Raji (cell line): ENCODE results near the gene BEST4.

Source experiments
- POLR2A ChIP-seq: IDR thresholded peaks from 2 replicates; pipeline ENCODE4 v1.6.1; 2011; ENCODE audit warnings: low read depth, low read length, control low read depth; ENCODE audit not compliant: insufficient read depth

BEST4 gene

DNA sequence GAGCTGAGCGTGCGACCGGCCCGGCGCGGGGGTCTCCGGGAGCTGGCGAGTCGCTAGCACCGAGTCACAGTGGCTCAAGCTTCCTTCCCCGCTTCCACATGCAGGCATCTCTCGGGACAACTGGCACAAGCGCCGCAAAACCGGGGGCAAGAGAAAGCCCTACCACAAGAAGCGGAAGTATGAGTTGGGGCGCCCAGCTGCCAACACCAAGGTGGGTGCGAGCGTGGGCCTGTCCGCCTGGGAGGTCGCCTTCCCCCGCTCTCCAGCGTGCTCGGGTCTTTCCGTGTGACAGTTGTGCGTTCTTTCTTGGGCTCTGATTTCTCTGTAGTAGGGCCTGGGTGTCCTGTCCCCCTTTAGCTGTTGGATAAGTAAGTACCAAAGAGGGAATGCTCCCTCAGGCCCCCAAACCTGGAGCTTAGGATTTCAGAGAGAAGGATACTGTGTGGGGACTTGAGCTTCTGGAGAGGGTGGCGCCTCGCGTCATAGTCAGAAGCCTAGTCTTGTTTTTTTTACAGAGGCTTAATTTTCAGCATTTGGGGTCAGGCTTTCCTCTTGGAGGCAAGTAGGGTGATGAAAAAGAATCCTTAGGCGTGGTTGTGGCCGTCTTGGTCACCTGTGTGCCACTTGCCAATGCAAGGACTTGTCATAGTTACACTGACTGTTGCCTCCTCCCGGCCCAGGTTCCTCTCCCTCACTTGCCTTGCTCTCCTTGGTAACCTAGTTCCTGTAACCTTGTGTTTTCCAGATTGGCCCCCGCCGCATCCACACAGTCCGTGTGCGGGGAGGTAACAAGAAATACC, 11.8 kb downstream of the BEST4 start:
- TF ChIP-seq POLR2A, result no peak

DNA sequence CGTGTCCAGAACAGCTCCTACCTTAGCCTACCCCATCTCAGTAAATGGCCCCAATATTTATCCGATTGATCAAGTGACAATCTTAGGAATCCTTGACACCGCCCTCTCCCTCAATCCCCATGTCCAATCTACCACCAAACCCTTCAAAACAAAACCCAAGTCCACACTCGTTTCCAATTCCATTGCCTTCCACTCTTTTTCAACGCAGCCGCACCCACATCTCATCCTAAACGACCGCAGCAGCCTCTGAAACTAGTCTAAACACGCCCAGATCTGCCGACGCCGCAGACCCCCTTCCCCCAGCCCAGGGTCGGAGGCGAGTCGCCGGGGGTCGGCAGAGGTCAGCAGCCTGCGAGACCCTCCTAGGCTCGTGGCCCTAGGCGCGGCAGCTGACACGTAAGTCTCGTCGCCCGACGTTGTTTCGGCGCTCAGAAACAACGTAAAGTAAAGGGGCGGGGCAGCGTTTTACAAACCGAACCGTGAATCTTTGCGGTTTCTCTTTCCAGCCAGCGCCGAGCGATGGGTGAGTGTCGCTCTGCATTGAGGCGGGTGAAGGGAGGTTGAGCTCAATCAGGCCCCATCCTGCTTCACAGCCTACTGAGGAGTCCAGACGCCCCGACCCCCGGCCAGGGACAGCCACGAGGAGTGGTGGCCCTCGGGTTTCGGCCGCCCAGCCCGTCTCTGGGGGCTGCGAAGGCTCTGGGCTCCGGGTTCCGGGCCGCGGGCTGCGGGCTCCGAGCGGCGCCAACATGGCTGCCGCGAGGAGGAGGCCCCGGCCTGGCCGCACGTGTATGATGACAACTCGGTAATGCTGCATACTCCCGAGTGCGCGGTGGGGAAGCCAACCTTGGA, 12.7 kb downstream of the BEST4 start, which contains the start of gene RPS8:
TSS of gene RPS8 (plus strand) at position 463 of the 852 bp plus-strand sequence. CDS start at position 520, 57 bp downstream.
- peak; percentile 98 for TF ChIP-seq POLR2A

DNA sequence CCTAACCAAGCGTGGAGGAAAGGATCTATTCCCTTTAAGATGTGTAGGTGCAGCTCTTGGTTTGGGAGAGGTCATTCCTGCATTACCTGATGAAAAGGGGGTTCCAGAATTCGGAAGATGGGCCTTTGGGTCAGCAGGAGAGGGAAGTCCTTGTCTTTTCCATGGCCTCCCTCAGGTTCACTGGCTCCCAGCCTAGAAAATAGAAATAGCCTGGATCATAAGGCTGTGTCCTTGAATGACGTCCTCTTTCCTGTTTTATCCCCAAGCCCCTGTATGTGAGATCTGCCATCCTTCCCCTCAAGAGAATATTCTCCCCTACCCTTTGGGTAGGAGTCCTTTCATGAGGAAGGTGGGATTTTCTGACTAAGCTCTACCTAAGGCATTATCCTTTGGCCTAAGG, 27.1 kb downstream of the BEST4 start:
- TF ChIP-seq POLR2A, result no peak

- TF ChIP-seq POLR2A, result no peak
Measured at GRCh38 chr1:44759077-44759476, 28.9 kb downstream of the BEST4 start.

DNA sequence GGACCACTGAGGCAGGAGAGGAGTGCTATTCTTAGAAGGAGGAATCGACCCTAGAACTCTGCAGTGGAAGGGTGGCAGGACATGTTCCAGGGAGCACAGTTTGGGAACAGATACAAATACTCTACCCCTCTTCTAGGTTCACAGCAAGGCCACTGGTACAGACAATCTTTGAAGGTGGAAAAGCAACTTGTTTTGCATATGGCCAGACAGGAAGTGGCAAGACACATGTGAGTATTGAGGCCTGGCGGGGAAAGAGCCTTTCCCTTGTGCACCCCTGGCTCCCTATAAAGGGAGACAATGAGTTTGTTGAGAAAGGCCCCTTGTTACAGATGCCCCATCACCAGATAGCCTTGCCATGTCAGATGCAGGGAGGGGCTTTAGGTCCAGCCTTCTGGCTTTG, 30.6 kb downstream of the BEST4 start:
- TF ChIP-seq POLR2A, result peak; percentile 27; the same call in 1 of the 2 replicates

- TF ChIP-seq POLR2A, result no peak
Measured at GRCh38 chr1:44747878-44748277, 40.1 kb downstream of the BEST4 start.

GRCh38 chr1:44743211-44743610, 44.8 kb downstream of the BEST4 start:
- no peak for TF ChIP-seq POLR2A

DNA sequence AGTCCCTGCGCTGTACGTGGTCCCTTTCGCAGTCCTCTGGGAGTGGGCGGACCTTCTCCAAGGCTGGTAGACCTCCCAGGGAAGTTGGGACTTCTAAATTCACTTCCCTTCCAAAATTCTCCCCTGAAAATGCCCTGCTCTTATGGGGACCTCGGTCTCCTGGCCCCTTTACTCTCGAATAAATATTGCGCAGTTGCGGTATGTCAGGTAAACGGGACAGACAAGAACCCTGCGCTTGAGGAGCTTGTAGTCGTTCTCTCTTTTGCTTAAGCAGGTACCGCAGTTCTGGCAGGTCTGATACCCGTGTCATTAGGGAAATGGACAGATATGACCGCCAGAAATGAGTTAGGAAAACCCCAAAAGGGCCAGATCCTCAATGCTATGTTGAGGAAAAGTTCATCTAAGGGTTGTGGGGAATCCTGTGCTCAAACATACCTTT, 47.8 kb downstream of the BEST4 start:
- TF ChIP-seq POLR2A, result no peak

DNA sequence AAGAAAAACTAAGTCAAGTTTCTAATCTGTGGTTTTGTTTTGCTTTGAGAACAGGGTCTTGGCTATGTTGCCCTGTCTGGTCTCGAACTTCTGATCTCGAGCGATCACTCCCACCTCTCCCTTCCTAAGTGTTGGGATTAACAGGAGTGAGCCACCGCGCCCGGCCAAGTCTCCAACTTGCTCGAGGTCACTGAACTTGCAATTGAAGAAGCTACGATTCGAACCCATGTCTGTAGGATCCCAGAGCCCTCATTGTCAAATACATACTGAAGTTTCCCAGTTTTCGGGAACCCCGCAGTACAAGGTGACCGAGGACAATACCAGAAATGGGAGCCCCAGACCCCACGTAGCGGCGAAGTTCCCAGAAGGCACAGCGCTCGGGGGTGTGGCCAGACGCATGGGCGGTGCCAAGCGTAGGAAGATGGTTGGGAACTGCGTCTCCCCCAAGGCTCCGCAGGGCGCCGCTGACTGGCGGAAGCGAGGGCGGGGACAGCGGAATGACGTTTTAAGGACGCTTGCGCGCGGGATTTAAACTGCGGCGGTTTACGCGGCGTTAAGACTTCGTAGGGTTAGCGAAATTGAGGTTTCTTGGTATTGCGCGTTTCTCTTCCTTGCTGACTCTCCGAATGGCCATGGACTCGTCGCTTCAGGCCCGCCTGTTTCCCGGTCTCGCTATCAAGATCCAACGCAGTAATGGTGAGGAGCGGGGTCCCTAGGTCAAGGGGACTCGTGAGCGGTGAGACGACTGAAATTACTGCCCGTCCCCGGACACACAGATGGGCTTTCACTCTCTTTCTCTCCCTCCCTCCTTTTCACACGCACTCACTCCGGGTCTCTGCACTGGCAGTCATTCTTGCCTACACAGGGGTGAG, 48.4 kb downstream of the BEST4 start, which contains the start of gene KIF2C:
TSS of gene KIF2C (plus strand) at position 531 of the 872 bp plus-strand sequence. CDS start at position 627, 96 bp downstream.
- peak; percentile 94 for TF ChIP-seq POLR2A

DNA sequence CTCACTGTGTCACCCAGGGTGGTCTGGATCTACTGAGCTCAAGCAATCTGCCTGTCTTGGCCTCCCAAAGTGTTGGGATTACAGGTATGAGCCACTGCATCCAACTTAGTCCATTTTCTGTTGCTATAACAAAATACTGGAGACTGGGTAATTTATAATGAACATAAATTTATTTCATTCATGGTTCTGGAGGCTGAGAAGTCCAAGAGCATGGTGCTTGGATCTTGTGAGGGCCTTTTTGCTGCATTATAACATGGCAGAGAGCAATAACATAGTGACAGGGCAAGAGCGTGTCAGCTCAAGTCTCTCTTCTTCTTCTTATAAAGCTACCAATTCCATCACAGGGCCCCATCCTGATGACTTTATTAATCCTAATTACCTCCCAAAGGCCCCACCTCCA, 52.0 kb downstream of the BEST4 start:
- no peak for TF ChIP-seq POLR2A

DNA sequence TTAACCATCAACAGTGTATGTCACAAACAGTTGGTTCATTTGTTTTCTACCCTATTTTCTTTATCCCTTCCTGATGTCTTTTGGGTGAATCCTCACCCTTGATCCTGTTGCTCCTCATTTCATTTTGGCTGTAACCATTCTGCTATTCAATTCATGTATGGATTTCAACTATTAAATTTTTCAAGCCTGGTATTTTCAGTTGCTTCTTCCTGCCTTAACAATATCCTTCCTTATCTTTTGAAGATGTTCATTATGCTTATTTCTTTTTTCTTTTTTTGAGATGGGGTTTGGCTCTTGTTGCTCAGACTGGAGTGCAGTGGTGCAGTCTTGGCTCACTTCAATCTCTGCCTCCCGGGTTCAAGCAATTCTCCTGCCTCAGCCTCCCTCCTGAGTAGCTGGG, 54.2 kb downstream of the BEST4 start:
- TF ChIP-seq POLR2A, result no peak
